Kidney epithelial cell (primary cell): ENCODE results near the gene BSX. TPM values are rescaled to one million over a fixed set of nuclear protein-coding genes. Genes with fewer than 3 reads are reported as not detected.
A peak's percentile ranks its signal among the peaks of the same experiment; 100 is the strongest.

ENCODE experiments used
- DNase-seq: peaks from one replicate; pipeline ENCODE4 v3.0.0-alpha.2; 2010; ENCODE audit warnings: low read depth
- H3K27me3 ChIP-seq: 2 replicates; pipeline ENCODE4 v1.6.0; 2011; ENCODE audit warnings: low read length; ENCODE audit not compliant: control insufficient read depth, insufficient read depth
- H3K36me3 ChIP-seq: 2 replicates; pipeline ENCODE4 v1.5.1; 2011; ENCODE audit warnings: low read length; ENCODE audit not compliant: control insufficient read depth, insufficient read depth
- H3K4me3 ChIP-seq: 2 replicates; pipeline ENCODE4 v1.5.1; 2011; ENCODE audit warnings: low read depth, mild to moderate bottlenecking, control low read depth, low read length
- CTCF ChIP-seq: IDR thresholded peaks from 2 replicates; pipeline ENCODE4 v1.5.1; 2011; ENCODE audit warnings: mild to moderate bottlenecking, moderate library complexity, low read length, control low read depth, inconsistent platforms; ENCODE audit not compliant: insufficient read depth, poor library complexity, severe bottlenecking
- total RNA-seq: library from RNA; depleted of rRNA; stranded (reverse); fragments of >200 nt; gene quantifications from 2 replicates; pipeline ENCODE4 v1.2.3, GENCODE V29; 2015

BSX gene
- total RNA-seq, 1 donor from 2014 or later = not detected

GRCh38 chr11:123006860-123007542 is 25.4 kb upstream of the BSX start:
- H3K4me3 ChIP-seq = no peak overlapping the region
- no peaks in the 10 kb centered on the region for H3K36me3 ChIP-seq
- no peak for DNase-seq
- no peak for TF ChIP-seq CTCF
- H3K27me3 ChIP-seq = peaks cover 5% of the 10 kb centered on the region

- no peaks in the 10 kb centered on the region for H3K36me3 ChIP-seq
- H3K4me3 ChIP-seq = no peak overlapping the region
- no peak for DNase-seq
- peaks cover 10% of the 10 kb centered on the region for H3K27me3 ChIP-seq
- no peak for TF ChIP-seq CTCF
These were observed 19.1 kb upstream of the BSX start for GRCh38 chr11:123000721-123001120.

GRCh38 chr11:122998727-122999366 is 17.2 kb upstream of the BSX start:
- Histone ChIP-seq H3K36me3 (no peaks in the 10 kb centered on the region), H3K4me3 (no peak overlapping the region), H3K27me3 (peaks cover 10% of the 10 kb centered on the region)
- no peak for DNase-seq
- no peak for TF ChIP-seq CTCF

- no peak for DNase-seq
- Histone ChIP-seq H3K27me3 (peaks cover 6% of the 10 kb centered on the region), H3K36me3 (no peaks in the 10 kb centered on the region), H3K4me3 (no peak overlapping the region)
- TF ChIP-seq CTCF = no peak
These were observed 13.9 kb upstream of the BSX start for GRCh38 chr11:122995526-122995925.

GRCh38 chr11:122984186-122985011 is 2.8 kb upstream of the BSX start:
- H3K36me3 ChIP-seq = no peaks in the 10 kb centered on the region
- no peak for TF ChIP-seq CTCF
- no peak for DNase-seq
- peaks cover 60% of the 10 kb centered on the region for H3K27me3 ChIP-seq
- H3K4me3 ChIP-seq = peak overlapping the region; percentile 50
